HepG2 (cell line): ENCODE data around the gene TULP4. TPM values are rescaled to one million over a fixed set of nuclear protein-coding genes. Genes with fewer than 3 reads are reported as not detected.

Source experiments
- ARID2 ChIP-seq: sonication (generic); formaldehyde crosslinking; IDR thresholded peaks from 2 replicates; pipeline ENCODE4 v1.8.1; 2022; ENCODE audit warnings: mild to moderate bottlenecking, missing genetic modification reagents, borderline replicate concordance
- CEBPB ChIP-seq: IDR thresholded peaks from 2 replicates; pipeline ENCODE4 v1.6.1; 2011; ENCODE audit warnings: low read depth, low read length, improper control_type of control experiment, borderline replicate concordance
- GMEB2 ChIP-seq: IDR thresholded peaks from 2 replicates; pipeline ENCODE4 v1.6.1; 2016; ENCODE audit warnings: missing biosample characterization, missing genetic modification reagents, low read depth
- MIXL1 ChIP-seq: IDR thresholded peaks from 2 replicates; pipeline ENCODE4 v1.6.1; 2016
- PATZ1 ChIP-seq: sonication (generic); formaldehyde crosslinking; IDR thresholded peaks from 2 replicates; pipeline ENCODE4 v1.4.0; 2020; ENCODE audit warnings: missing genetic modification reagents
- SIX1 ChIP-seq: sonication (generic); formaldehyde crosslinking; IDR thresholded peaks from 2 replicates; pipeline ENCODE4 v1.4.0; 2020; ENCODE audit warnings: missing genetic modification reagents, borderline replicate concordance
- XBP1 ChIP-seq: sonication (generic); formaldehyde crosslinking; IDR thresholded peaks from 2 replicates; pipeline ENCODE4 v1.5.0; 2020; ENCODE audit warnings: missing genetic modification reagents
- ZNF136 ChIP-seq: sonication (generic); formaldehyde crosslinking; IDR thresholded peaks from 2 replicates; pipeline ENCODE4 v1.8.1; 2022; ENCODE audit warnings: low read depth, mild to moderate bottlenecking, moderate library complexity, missing genetic modification reagents
- ZNF224 ChIP-seq: sonication (generic); formaldehyde crosslinking; IDR thresholded peaks from 2 replicates; pipeline ENCODE4 v1.5.0; 2020; ENCODE audit warnings: mild to moderate bottlenecking, missing genetic modification reagents
- ZNF670 ChIP-seq: sonication (generic); formaldehyde crosslinking; IDR thresholded peaks from 2 replicates; pipeline ENCODE4 v1.8.0; 2022; ENCODE audit warnings: mild to moderate bottlenecking, missing genetic modification reagents, borderline replicate concordance
- ZNF761 ChIP-seq: sonication (generic); formaldehyde crosslinking; conservative IDR thresholded peaks from 2 replicates; pipeline ENCODE4 v1.4.0; 2020; ENCODE audit warnings: mild to moderate bottlenecking, missing genetic modification reagents
- polyA plus RNA-seq, 8 experiments: library from polyadenylated mRNA; depleted of rRNA in 3 of 8; stranded (reverse) in 7 of 8; unstranded in 1 of 8; fragments of >200 nt; fragmentation: Illumina TruSeq in 4 of 8; extraction: Trizol in 4 of 8; gene quantifications; 2 replicates each; pipeline versions ENCODE4 v1.2.1 to v1.2.3, GENCODE V29; 2011 to 2016; ENCODE audit warnings: low read depth in 4 of 8, missing spikeins in 1 of 8, mixed read lengths in 1 of 8; ENCODE audit not compliant: insufficient read depth in 1 of 8
- total RNA-seq, 5 experiments: library from RNA; depleted of rRNA; stranded (reverse); fragments of >200 nt; fragmentation: Illumina TruSeq; extraction: Trizol; gene quantifications; 2 replicates each; pipeline ENCODE4 v1.2.3, GENCODE V29; 2016; ENCODE audit warnings: low read depth in 1 of 5
- TF ChIP-seq, protein P1 (sequence below): sonication (generic); formaldehyde crosslinking; IDR thresholded peaks from 2 replicates; pipeline ENCODE4 v1.5.1; 2020; ENCODE audit warnings: missing genetic modification reagents, mild to moderate bottlenecking, borderline replicate concordance
- TF ChIP-seq, protein P2 (sequence below): sonication (generic); formaldehyde crosslinking; IDR thresholded peaks from 2 replicates; pipeline ENCODE4 v1.5.0; 2020; ENCODE audit warnings: mild to moderate bottlenecking, missing genetic modification reagents, borderline replicate concordance
- TF ChIP-seq, protein P3 (sequence below): sonication (generic); formaldehyde crosslinking; IDR thresholded peaks from 2 replicates; pipeline ENCODE4 v1.5.0; 2020; ENCODE audit warnings: mild to moderate bottlenecking, low read depth, missing genetic modification reagents, borderline replicate concordance

TULP4 gene
- total and polyA plus RNA-seq, 2 of the 13 experiments (the other 11 are each of a cell fraction or from before 2014, with no cell fraction given): 21.1 to 122 TPM

DNA sequence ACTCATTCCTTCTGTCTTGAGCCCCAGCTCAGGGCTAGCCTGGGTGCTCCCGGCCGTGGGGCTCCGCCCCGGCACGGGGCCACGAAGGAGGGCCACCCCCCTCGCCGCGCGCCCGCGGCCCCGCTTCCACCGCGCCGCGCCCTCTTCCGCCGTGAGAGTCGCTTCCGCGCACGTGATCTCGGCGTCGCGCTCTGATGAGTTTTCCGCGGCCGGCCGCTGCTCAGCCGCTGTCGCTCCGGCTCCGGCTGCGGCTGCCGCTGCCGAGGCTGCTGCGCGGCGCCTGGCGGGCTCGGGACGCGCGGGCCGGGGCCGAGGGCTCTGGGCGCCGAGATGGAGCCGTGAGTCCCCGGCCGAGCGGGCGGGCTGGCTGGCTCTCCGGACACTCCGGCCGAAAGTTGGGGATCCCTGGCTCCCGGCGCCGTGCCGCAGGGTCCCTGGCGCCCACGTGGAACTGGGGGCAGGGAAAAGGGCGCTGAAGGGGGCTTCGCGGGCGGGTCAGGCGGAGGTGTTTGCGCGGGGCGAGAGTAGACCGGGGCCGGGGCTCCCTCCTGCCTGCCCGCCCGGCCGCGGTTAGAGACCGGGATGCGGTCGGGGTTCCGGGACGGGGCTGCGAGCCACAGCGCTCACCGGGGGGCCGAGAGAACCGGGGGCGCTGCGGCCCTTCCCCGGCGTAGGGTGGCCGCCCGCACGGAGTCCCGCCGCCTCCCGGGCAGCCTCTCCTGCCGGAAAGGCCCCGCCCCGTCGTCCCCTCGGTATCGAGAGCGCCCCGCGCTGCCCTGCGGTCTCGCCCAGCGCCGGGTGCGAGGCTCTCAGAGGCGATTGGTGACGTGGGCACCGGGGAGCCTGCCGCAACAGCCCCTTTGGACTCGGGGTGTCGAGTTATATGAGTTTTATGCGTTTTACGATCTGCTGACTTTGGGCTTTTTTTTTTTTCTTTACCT, 247.9 kb downstream of the TULP4 start, which contains the start of gene TMEM181 (continued):
- TF ChIP-seq SIX1 (CRISPR knock-in tag): peak; percentile 39; the same call in 1 of the 2 replicates
- TF ChIP-seq, protein P1, sequence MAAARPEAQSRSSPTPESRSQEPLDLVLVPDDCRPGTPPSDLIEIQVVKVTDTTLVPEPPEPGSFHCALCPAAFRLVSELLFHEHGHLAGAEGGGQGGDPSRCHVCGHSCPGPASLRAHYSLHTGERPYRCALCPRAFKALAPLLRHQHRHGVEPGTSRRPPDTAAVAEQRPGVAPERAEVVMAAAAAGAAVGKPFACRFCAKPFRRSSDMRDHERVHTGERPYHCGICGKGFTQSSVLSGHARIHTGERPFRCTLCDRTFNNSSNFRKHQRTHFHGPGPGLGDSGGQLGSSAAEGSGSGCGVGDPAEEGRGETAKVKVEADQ (CRISPR knock-in tag): peak; percentile 77; the same call in 1 of the 2 replicates
- no peak for TF ChIP-seq ZNF136
- peak; percentile 33; the same call in 1 of the 2 replicates for TF ChIP-seq XBP1
- TF ChIP-seq MIXL1 (CRISPR knock-in tag): peak; percentile 65; the same call in 1 of the 2 replicates
- peak; percentile 75; the same call in 1 of the 2 replicates for TF ChIP-seq ZNF224 (CRISPR knock-in tag)
- TF ChIP-seq, protein P2, sequence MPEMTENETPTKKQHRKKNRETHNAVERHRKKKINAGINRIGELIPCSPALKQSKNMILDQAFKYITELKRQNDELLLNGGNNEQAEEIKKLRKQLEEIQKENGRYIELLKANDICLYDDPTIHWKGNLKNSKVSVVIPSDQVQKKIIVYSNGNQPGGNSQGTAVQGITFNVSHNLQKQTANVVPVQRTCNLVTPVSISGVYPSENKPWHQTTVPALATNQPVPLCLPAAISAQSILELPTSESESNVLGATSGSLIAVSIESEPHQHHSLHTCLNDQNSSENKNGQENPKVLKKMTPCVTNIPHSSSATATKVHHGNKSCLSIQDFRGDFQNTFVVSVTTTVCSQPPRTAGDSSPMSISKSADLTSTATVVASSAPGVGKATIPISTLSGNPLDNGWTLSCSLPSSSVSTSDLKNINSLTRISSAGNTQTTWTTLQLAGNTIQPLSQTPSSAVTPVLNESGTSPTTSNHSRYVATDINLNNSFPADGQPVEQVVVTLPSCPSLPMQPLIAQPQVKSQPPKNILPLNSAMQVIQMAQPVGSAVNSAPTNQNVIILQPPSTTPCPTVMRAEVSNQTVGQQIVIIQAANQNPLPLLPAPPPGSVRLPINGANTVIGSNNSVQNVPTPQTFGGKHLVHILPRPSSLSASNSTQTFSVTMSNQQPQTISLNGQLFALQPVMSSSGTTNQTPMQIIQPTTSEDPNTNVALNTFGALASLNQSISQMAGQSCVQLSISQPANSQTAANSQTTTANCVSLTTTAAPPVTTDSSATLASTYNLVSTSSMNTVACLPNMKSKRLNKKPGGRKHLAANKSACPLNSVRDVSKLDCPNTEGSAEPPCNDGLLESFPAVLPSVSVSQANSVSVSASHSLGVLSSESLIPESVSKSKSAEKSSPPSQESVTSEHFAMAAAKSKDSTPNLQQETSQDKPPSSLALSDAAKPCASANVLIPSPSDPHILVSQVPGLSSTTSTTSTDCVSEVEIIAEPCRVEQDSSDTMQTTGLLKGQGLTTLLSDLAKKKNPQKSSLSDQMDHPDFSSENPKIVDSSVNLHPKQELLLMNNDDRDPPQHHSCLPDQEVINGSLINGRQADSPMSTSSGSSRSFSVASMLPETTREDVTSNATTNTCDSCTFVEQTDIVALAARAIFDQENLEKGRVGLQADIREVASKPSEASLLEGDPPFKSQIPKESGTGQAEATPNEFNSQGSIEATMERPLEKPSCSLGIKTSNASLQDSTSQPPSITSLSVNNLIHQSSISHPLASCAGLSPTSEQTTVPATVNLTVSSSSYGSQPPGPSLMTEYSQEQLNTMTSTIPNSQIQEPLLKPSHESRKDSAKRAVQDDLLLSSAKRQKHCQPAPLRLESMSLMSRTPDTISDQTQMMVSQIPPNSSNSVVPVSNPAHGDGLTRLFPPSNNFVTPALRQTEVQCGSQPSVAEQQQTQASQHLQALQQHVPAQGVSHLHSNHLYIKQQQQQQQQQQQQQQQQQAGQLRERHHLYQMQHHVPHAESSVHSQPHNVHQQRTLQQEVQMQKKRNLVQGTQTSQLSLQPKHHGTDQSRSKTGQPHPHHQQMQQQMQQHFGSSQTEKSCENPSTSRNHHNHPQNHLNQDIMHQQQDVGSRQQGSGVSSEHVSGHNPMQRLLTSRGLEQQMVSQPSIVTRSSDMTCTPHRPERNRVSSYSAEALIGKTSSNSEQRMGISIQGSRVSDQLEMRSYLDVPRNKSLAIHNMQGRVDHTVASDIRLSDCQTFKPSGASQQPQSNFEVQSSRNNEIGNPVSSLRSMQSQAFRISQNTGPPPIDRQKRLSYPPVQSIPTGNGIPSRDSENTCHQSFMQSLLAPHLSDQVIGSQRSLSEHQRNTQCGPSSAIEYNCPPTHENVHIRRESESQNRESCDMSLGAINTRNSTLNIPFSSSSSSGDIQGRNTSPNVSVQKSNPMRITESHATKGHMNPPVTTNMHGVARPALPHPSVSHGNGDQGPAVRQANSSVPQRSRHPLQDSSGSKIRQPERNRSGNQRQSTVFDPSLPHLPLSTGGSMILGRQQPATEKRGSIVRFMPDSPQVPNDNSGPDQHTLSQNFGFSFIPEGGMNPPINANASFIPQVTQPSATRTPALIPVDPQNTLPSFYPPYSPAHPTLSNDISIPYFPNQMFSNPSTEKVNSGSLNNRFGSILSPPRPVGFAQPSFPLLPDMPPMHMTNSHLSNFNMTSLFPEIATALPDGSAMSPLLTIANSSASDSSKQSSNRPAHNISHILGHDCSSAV (CRISPR knock-in tag): no peak
- no peak for TF ChIP-seq ZNF761
- no peak for TF ChIP-seq CEBPB
- TF ChIP-seq, protein P3, sequence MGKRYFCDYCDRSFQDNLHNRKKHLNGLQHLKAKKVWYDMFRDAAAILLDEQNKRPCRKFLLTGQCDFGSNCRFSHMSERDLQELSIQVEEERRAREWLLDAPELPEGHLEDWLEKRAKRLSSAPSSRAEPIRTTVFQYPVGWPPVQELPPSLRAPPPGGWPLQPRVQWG (CRISPR knock-in tag): no peak
- peak; percentile 8; the same call in 1 of the 2 replicates for TF ChIP-seq ZNF670 (CRISPR knock-in tag)
- TF ChIP-seq PATZ1 (CRISPR knock-in tag): peak; percentile 75
- TF ChIP-seq GMEB2 (CRISPR knock-in tag): peak; percentile 72
- TF ChIP-seq ARID2 (CRISPR knock-in tag): no peak; the same call in 1 of the 2 replicates
